Fibroblast of villous mesenchyme (primary cell): ENCODE results near the gene VIPR1. TPM values are rescaled to one million over a fixed set of nuclear protein-coding genes. Genes with fewer than 3 reads are reported as not detected.

Experiments
- DNase-seq: peaks from one replicate; pipeline ENCODE4 v3.0.0-alpha.2; 2010; ENCODE audit warnings: low read depth
- H3K4me3 ChIP-seq: 2 replicates; pipeline ENCODE4 v1.5.1; 2011; ENCODE audit warnings: low read depth, mild to moderate bottlenecking, low read length
- CTCF ChIP-seq: IDR thresholded peaks from 2 replicates; pipeline ENCODE4 v1.5.1; 2012; ENCODE audit warnings: low read depth, mild to moderate bottlenecking, low read length; ENCODE audit not compliant: insufficient read depth
- total RNA-seq: library from RNA; depleted of rRNA; stranded (reverse); fragments of >200 nt; gene quantifications from 2 replicates; pipeline ENCODE4 v1.2.3, GENCODE V29; 2012

VIPR1 gene
- total RNA-seq, 1 donor, result not detected

- no peak for TF ChIP-seq CTCF
- H3K4me3 ChIP-seq, result no peak overlapping the region
Measured at GRCh38 chr3:42519568-42519962, 17.1 kb downstream of the VIPR1 start.

GRCh38 chr3:42520336-42520735, 17.9 kb downstream of the VIPR1 start:
- H3K4me3 ChIP-seq, result no peak overlapping the region
- no peak for TF ChIP-seq CTCF
- DNase-seq, result no peak

More at GRCh38 chr3:42519568-42519962, 17.1 kb downstream of the VIPR1 start:
- DNase-seq, result no peak

- no peak for DNase-seq
- no peak for TF ChIP-seq CTCF
Measured at GRCh38 chr3:42520906-42521305, 18.5 kb downstream of the VIPR1 start.

GRCh38 chr3:42524751-42525150, 22.3 kb downstream of the VIPR1 start:
- H3K4me3 ChIP-seq, result no peak overlapping the region
- no peak for DNase-seq
- no peak for TF ChIP-seq CTCF

More at GRCh38 chr3:42520906-42521305, 18.5 kb downstream of the VIPR1 start:
- no peak overlapping the region for H3K4me3 ChIP-seq

- DNase-seq, result no peak
- TF ChIP-seq CTCF, result no peak
- H3K4me3 ChIP-seq, result no peak overlapping the region
Measured at GRCh38 chr3:42525212-42525611, 22.8 kb downstream of the VIPR1 start.

GRCh38 chr3:42525736-42526345, 23.4 kb downstream of the VIPR1 start:
- no peak for DNase-seq
- H3K4me3 ChIP-seq, result no peak overlapping the region
- no peak for TF ChIP-seq CTCF

- TF ChIP-seq CTCF, result no peak
- DNase-seq, result no peak
- H3K4me3 ChIP-seq, result no peak overlapping the region
Measured at GRCh38 chr3:42526616-42527367, 24.3 kb downstream of the VIPR1 start.
